Uterus (tissue), 4 donors: Measurements from ENCODE around the gene FBXO31. TPM values are rescaled to one million over a fixed set of nuclear protein-coding genes. Genes with fewer than 3 reads are reported as not detected.

Source experiments
- DNase-seq, 2 donors: peaks; one replicate each; pipeline ENCODE4 v3.0.0-alpha.2; 2019 to 2020
- H3K27ac ChIP-seq, 2 donors: fragments of 200-600 bp; sonication (generic); 1 replicate in 1 of 2; 2 replicates in 1 of 2; pipeline ENCODE4 v1.5.1; 2016 to 2018
- H3K27me3 ChIP-seq, 2 donors: fragments of 200-600 bp; sonication (generic); one replicate each; pipeline ENCODE4 v1.5.1; 2018 to 2019; ENCODE audit warnings: control low read depth in 1 of 2
- H3K36me3 ChIP-seq, 2 donors: fragments of 200-600 bp; sonication (generic); one replicate each; pipeline ENCODE4 v1.5.1; 2019; ENCODE audit warnings: control low read depth in 1 of 2
- H3K4me1 ChIP-seq, 2 donors: fragments of 200-600 bp; sonication (generic); one replicate each; pipeline ENCODE4 v1.5.1; 2018 to 2019; ENCODE audit warnings: control low read depth in 1 of 2
- H3K4me3 ChIP-seq, 2 donors: fragments of 200-600 bp; sonication (generic); 1 replicate in 1 of 2; 2 replicates in 1 of 2; pipeline ENCODE4 v1.5.1; 2018 to 2019; ENCODE audit warnings: mild to moderate bottlenecking in 1 of 2
- H3K9me3 ChIP-seq, 2 donors: fragments of 200-600 bp; sonication (generic); one replicate each; pipeline ENCODE4 v1.5.1; 2019; ENCODE audit warnings: control low read depth in 1 of 2
- CTCF ChIP-seq, 4 experiments: fragments of 200-600 bp in 2 of 4; fragments of 450-650 bp in 2 of 4; sonication (generic) in 2 of 4; IDR thresholded peaks; one replicate each; pipeline ENCODE4 v1.5.1; 2016 to 2019; ENCODE audit warnings: antibody characterized with exemption in 4 of 4, mild to moderate bottlenecking in 2 of 4, moderate library complexity in 1 of 4
- POLR2A ChIP-seq, 2 donors: fragments of 450-650 bp; IDR thresholded peaks; one replicate each; pipeline ENCODE4 v1.6.1; 2016; ENCODE audit warnings: antibody characterized with exemption in 2 of 2, mild to moderate bottlenecking in 1 of 2, moderate library complexity in 1 of 2
- intact Hi-C: fragments of 100-400 bp; cut with DNase I; formaldehyde crosslinking; loops from one replicate; pipeline ENCODE4 v1.15.1; 2023; ENCODE audit warnings: low total_unique reads
- total RNA-seq, 4 donors: library from RNA; depleted of rRNA in 3 of 4; stranded (reverse); fragments of >200 nt in 3 of 4; gene quantifications; one replicate each; pipeline versions ENCODE4 v1.1.0 to v1.2.4, GENCODE V29; 2014 to 2023
- donor health status: DM: yes; HTN: yes; CAD: no.

FBXO31 gene
- total RNA-seq, 4 donors from 2014 or later = 35.2 to 309 (median 74.8) TPM

DNA sequence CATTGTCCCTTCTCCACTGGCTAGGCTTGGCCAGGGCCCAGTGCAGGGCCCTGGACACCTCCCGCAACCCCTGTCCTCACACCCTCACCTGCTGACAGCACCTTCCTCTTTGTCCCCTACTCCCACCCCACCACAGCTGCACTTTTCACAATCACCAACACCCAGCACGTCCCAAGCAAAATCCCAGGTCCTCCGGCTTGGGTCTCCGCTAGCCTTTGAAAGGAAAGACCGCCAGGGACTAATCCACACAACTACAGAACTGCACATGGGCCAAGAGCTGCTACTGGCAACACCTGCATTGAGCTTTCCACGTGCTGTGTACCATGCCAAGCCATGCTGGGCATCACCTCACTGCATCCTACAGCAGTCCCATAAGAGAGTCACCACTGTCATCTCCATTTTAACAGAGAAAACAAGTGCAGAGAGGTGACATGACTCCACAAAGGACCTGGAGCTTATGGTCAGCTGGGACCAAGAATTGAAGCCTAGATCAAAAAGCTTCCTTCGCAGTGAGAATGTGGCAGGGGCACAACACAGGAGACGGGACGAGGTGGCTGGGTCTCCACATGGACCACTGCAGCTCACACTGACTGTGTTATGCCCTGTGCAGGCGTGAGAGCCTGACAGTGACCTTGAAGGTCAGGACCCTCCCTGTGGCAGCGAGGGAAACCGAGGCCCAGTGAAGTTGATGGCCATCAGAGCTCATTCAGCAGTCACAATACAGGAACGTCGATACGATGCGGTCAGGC is 22.5 kb downstream of the FBXO31 start:
- TF ChIP-seq CTCF (IDR thresholded peaks at IDR 0.05) (no peak), POLR2A (IDR thresholded peaks at IDR 0.05) (no peak)
- H3K27ac ChIP-seq = no peak overlapping the region
- no peaks in the 10 kb centered on the region for H3K36me3 ChIP-seq
- intact Hi-C loops = loop anchor here (10.0 kb wide), 1 partner anchor 46 kb away; the partner anchor contains the start of gene C16orf95
- no peak for DNase-seq
- H3K9me3 ChIP-seq = no peaks in the 10 kb centered on the region
- H3K4me3 ChIP-seq = no peak overlapping the region
- H3K4me1 ChIP-seq = peaks cover 6% of the 10 kb centered on the region in 2 donors
- no peaks in the 10 kb centered on the region for H3K27me3 ChIP-seq

GRCh38 chr16:87359121-87359520 is 24.5 kb downstream of the FBXO31 start:
- intact Hi-C loops = no loop called here
- Histone ChIP-seq H3K4me3 (no peak overlapping the region), H3K27me3 (no peaks in the 10 kb centered on the region), H3K36me3 (no peaks in the 10 kb centered on the region), H3K27ac (no peak overlapping the region), H3K9me3 (no peaks in the 10 kb centered on the region), H3K4me1 (peaks cover under 1 to 3% of the 10 kb centered on the region in 2 donors)
- no peak for DNase-seq
- TF ChIP-seq CTCF (IDR thresholded peaks at IDR 0.05) (no peak), POLR2A (IDR thresholded peaks at IDR 0.05) (no peak)

- H3K9me3 ChIP-seq = no peaks in the 10 kb centered on the region
- H3K4me3 ChIP-seq = no peak overlapping the region
- TF ChIP-seq CTCF (IDR thresholded peaks at IDR 0.05) = no peak
- no peak for TF ChIP-seq POLR2A (IDR thresholded peaks at IDR 0.05)
- intact Hi-C loops = no loop called here
- no peaks in the 10 kb centered on the region for H3K27me3 ChIP-seq
- no peak overlapping the region for H3K27ac ChIP-seq
- H3K36me3 ChIP-seq = no peaks in the 10 kb centered on the region
- H3K4me1 ChIP-seq = no peaks in the 10 kb centered on the region
- no peak for DNase-seq
These were observed 24.9 kb downstream of the FBXO31 start for GRCh38 chr16:87358696-87359095.

DNA sequence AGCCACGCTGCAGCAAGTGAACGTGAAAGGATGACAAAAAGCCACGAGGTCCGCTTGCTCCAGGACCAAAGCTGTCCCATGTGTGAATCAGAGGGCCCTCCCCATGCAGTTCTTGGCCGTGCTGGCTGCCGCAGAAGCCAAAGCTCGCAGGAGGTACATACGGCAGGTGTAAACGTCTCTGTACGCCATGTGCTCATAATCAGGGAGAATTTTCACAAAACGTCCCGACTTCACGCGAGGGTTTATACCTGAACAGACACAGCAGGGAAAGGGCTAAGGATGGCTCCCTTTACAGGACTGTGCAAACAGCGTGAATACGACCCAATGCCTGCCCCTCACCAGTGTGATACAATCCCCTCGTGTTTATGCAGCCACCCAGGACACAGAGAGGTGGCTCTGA is 25.3 kb downstream of the FBXO31 start:
- intact Hi-C loops = no loop called here
- no peak for DNase-seq
- no peaks in the 10 kb centered on the region for H3K9me3 ChIP-seq
- H3K27me3 ChIP-seq = no peaks in the 10 kb centered on the region
- H3K27ac ChIP-seq = no peak overlapping the region
- no peaks in the 10 kb centered on the region for H3K4me1 ChIP-seq
- no peaks in the 10 kb centered on the region for H3K36me3 ChIP-seq
- H3K4me3 ChIP-seq = no peak overlapping the region
- TF ChIP-seq CTCF (IDR thresholded peaks at IDR 0.05) (no peak), POLR2A (IDR thresholded peaks at IDR 0.05) (no peak)

DNA sequence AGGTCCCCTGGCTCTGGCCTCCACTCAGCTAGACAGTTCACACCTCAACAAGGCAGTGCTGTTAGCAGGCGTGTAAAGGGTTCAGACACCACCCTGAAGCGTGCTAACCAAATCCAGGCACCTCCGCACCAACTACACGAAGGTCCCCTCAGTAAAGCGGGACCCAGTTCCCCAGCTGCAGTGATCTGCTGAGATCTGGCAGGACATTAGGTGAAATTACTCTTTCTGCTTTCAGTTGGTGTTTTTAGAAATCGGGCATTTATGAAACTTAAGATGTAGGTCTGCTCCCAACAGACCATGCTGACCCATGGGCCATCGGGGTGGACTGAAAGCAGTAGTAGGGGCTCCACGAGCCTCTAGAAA is 27.1 kb downstream of the FBXO31 start:
- Histone ChIP-seq H3K9me3 (no peaks in the 10 kb centered on the region), H3K4me3 (no peak overlapping the region), H3K4me1 (no peaks in the 10 kb centered on the region), H3K36me3 (no peaks in the 10 kb centered on the region), H3K27me3 (no peaks in the 10 kb centered on the region), H3K27ac (no peak overlapping the region)
- no peak for TF ChIP-seq POLR2A (IDR thresholded peaks at IDR 0.05)
- TF ChIP-seq CTCF (IDR thresholded peaks at IDR 0.05) = no peak
- intact Hi-C loops = no loop called here
- DNase-seq = no peak
